ENCODE results near the gene AKR1C2.
"Not testable (repeated sequence)": the region's sequence is repeated elsewhere in the genome, so short reads cannot be mapped to it uniquely, and the experiment has no call there.

AKR1C2 gene

GRCh38 chr10:4953405-4953804 is 50.3 kb downstream of the AKR1C2 start:
- no peak for DNase-seq

- not testable (repeated sequence) for DNase-seq
These were observed 52.0 kb downstream of the AKR1C2 start for GRCh38 chr10:4951512-4952162.

- DNase-seq: peak; percentile 44
These were observed 55.7 kb downstream of the AKR1C2 start for GRCh38 chr10:4947635-4948596.

- no peak for DNase-seq
These were observed 56.5 kb downstream of the AKR1C2 start for GRCh38 chr10:4947039-4947634.

GRCh38 chr10:4945766-4946717 is 57.6 kb downstream of the AKR1C2 start:
- no peak for DNase-seq

GRCh38 chr10:4944841-4945240 is 58.8 kb downstream of the AKR1C2 start:
- DNase-seq: no peak

GRCh38 chr10:4943821-4944220 is 59.8 kb downstream of the AKR1C2 start:
- DNase-seq: no peak

GRCh38 chr10:4943416-4943815 is 60.2 kb downstream of the AKR1C2 start:
- not testable (repeated sequence) for DNase-seq

- DNase-seq: not testable (repeated sequence)
These were observed 60.7 kb downstream of the AKR1C2 start for GRCh38 chr10:4942931-4943330.

- no peak for DNase-seq
These were observed 61.9 kb downstream of the AKR1C2 start for GRCh38 chr10:4941540-4942330.

- DNase-seq: not testable (repeated sequence)
These were observed 62.7 kb downstream of the AKR1C2 start for GRCh38 chr10:4940909-4941308.

GRCh38 chr10:4940073-4940428 is 63.6 kb downstream of the AKR1C2 start:
- not testable (repeated sequence) for DNase-seq

- DNase-seq: no peak
These were observed 64.2 kb downstream of the AKR1C2 start for GRCh38 chr10:4939224-4940072.

Measured in amniotic stem cell (primary cell).